ENCODE data around the gene TARS2.

TARS2 gene

GRCh38 chr1:150521196-150521968 lies 34.2 kb downstream of the TARS2 start:
- H3K27me3 ChIP-seq (ENCODE audit: insufficient read depth, low read length): no peaks in the 10 kb centered on the region
- no peaks in the 10 kb centered on the region for H3K9me3 ChIP-seq (ENCODE audit: insufficient read depth, low read depth, low read length)
- no peaks in the 10 kb centered on the region for H3K36me3 ChIP-seq (ENCODE audit: insufficient read depth, low read length)
- no peak overlapping the region for H3K4me3 ChIP-seq (ENCODE audit: low read length)
- no peak overlapping the region for H3K9ac ChIP-seq (ENCODE audit: low read depth, low read length)
- peaks cover 3% of the 10 kb centered on the region; the same call in 1 of the 2 replicates for H3K4me1 ChIP-seq (ENCODE audit: insufficient read depth, low read length)
- WGBS: 88% methylated on average over 1 of the region's 1 CpG
- no peak overlapping the region for H3K27ac ChIP-seq (ENCODE audit: low read depth, low read length)

- Histone ChIP-seq H3K4me1 (ENCODE audit: insufficient read depth, low read length) (no peaks in the 10 kb centered on the region), H3K27ac (ENCODE audit: low read depth, low read length) (no peak overlapping the region), H3K27me3 (ENCODE audit: insufficient read depth, low read length) (no peaks in the 10 kb centered on the region), H3K9me3 (ENCODE audit: insufficient read depth, low read depth, low read length) (no peaks in the 10 kb centered on the region), H3K4me3 (ENCODE audit: low read length) (no peak overlapping the region), H3K9ac (ENCODE audit: low read depth, low read length) (no peak overlapping the region), H3K36me3 (ENCODE audit: insufficient read depth, low read length) (no peaks in the 10 kb centered on the region)
- WGBS: 92% methylated on average over 3 of the region's 3 CpGs
Measured at GRCh38 chr1:150525348-150525747, 38.1 kb downstream of the TARS2 start.

- H3K9me3 ChIP-seq (ENCODE audit: insufficient read depth, low read depth, low read length): no peaks in the 10 kb centered on the region
- no peak overlapping the region for H3K27ac ChIP-seq (ENCODE audit: low read depth, low read length)
- H3K27me3 ChIP-seq (ENCODE audit: insufficient read depth, low read length): no peaks in the 10 kb centered on the region
- H3K4me3 ChIP-seq (ENCODE audit: low read length): no peak overlapping the region
- WGBS: 94% methylated on average over 1 of the region's 1 CpG
- H3K9ac ChIP-seq (ENCODE audit: low read depth, low read length): no peak overlapping the region
- no peaks in the 10 kb centered on the region for H3K36me3 ChIP-seq (ENCODE audit: insufficient read depth, low read length)
- 0 out of 2 replicates have a peak, but pooled peaks cover 4% of the 10 kb centered on the region for H3K4me1 ChIP-seq (ENCODE audit: insufficient read depth, low read length)
Measured at GRCh38 chr1:150528196-150528595, 41.0 kb downstream of the TARS2 start.

- Histone ChIP-seq H3K9me3 (ENCODE audit: insufficient read depth, low read depth, low read length) (no peaks in the 10 kb centered on the region), H3K4me3 (ENCODE audit: low read length) (no peak overlapping the region), H3K27ac (ENCODE audit: low read depth, low read length) (no peak overlapping the region), H3K36me3 (ENCODE audit: insufficient read depth, low read length) (no peaks in the 10 kb centered on the region), H3K9ac (ENCODE audit: low read depth, low read length) (0 out of 2 replicates have a peak overlapping the region, but pooled peaks have one; percentile 26), H3K27me3 (ENCODE audit: insufficient read depth, low read length) (no peaks in the 10 kb centered on the region), H3K4me1 (ENCODE audit: insufficient read depth, low read length) (0 out of 2 replicates have a peak, but pooled peaks cover 4% of the 10 kb centered on the region)
- WGBS: 91% methylated on average over 4 of the region's 4 CpGs
Measured at GRCh38 chr1:150529017-150529416, 41.8 kb downstream of the TARS2 start.

GRCh38 chr1:150530491-150531159 lies 43.4 kb downstream of the TARS2 start:
- Histone ChIP-seq H3K27me3 (ENCODE audit: insufficient read depth, low read length) (no peaks in the 10 kb centered on the region), H3K9ac (ENCODE audit: low read depth, low read length) (no peak overlapping the region), H3K36me3 (ENCODE audit: insufficient read depth, low read length) (no peaks in the 10 kb centered on the region), H3K4me1 (ENCODE audit: insufficient read depth, low read length) (0 out of 2 replicates have a peak, but pooled peaks cover 4% of the 10 kb centered on the region), H3K4me3 (ENCODE audit: low read length) (no peak overlapping the region), H3K9me3 (ENCODE audit: insufficient read depth, low read depth, low read length) (no peaks in the 10 kb centered on the region), H3K27ac (ENCODE audit: low read depth, low read length) (no peak overlapping the region)
- 96% methylated on average over 14 of the region's 14 CpGs for WGBS

GRCh38 chr1:150532860-150533259 lies 45.6 kb downstream of the TARS2 start:
- 69% methylated on average over 5 of the region's 5 CpGs for WGBS
- H3K27ac ChIP-seq (ENCODE audit: low read depth, low read length): no peak overlapping the region

GRCh38 chr1:150534002-150534401 lies 46.8 kb downstream of the TARS2 start:
- Histone ChIP-seq H3K9me3 (ENCODE audit: insufficient read depth, low read depth, low read length) (no peaks in the 10 kb centered on the region), H3K27me3 (ENCODE audit: insufficient read depth, low read length) (no peaks in the 10 kb centered on the region), H3K27ac (ENCODE audit: low read depth, low read length) (no peak overlapping the region), H3K36me3 (ENCODE audit: insufficient read depth, low read length) (no peaks in the 10 kb centered on the region), H3K9ac (ENCODE audit: low read depth, low read length) (no peak overlapping the region), H3K4me1 (ENCODE audit: insufficient read depth, low read length) (peaks cover 12% of the 10 kb centered on the region; the same call in 1 of the 2 replicates), H3K4me3 (ENCODE audit: low read length) (no peak overlapping the region)
- 91% methylated on average over 6 of the region's 6 CpGs for WGBS

More at GRCh38 chr1:150532860-150533259, 45.6 kb downstream of the TARS2 start:
- Histone ChIP-seq H3K4me3 (ENCODE audit: low read length) (no peak overlapping the region), H3K9ac (ENCODE audit: low read depth, low read length) (no peak overlapping the region), H3K36me3 (ENCODE audit: insufficient read depth, low read length) (no peaks in the 10 kb centered on the region), H3K9me3 (ENCODE audit: insufficient read depth, low read depth, low read length) (no peaks in the 10 kb centered on the region), H3K4me1 (ENCODE audit: insufficient read depth, low read length) (0 out of 2 replicates have a peak, but pooled peaks cover 4% of the 10 kb centered on the region), H3K27me3 (ENCODE audit: insufficient read depth, low read length) (no peaks in the 10 kb centered on the region)

GRCh38 chr1:150535511-150536287 lies 48.5 kb downstream of the TARS2 start:
- Histone ChIP-seq H3K9ac (ENCODE audit: low read depth, low read length) (no peak overlapping the region), H3K27ac (ENCODE audit: low read depth, low read length) (peak overlapping the region; percentile 5; the same call in 1 of the 2 replicates), H3K9me3 (ENCODE audit: insufficient read depth, low read depth, low read length) (no peaks in the 10 kb centered on the region), H3K4me3 (ENCODE audit: low read length) (no peak overlapping the region), H3K36me3 (ENCODE audit: insufficient read depth, low read length) (no peaks in the 10 kb centered on the region), H3K27me3 (ENCODE audit: insufficient read depth, low read length) (no peaks in the 10 kb centered on the region), H3K4me1 (ENCODE audit: insufficient read depth, low read length) (peaks cover 12% of the 10 kb centered on the region; the same call in 1 of the 2 replicates)
- WGBS: 90% methylated on average over 12 of the region's 14 CpGs

- Histone ChIP-seq H3K4me1 (ENCODE audit: insufficient read depth, low read length) (peaks cover 12% of the 10 kb centered on the region; the same call in 1 of the 2 replicates), H3K27ac (ENCODE audit: low read depth, low read length) (no peak overlapping the region), H3K27me3 (ENCODE audit: insufficient read depth, low read length) (no peaks in the 10 kb centered on the region), H3K36me3 (ENCODE audit: insufficient read depth, low read length) (no peaks in the 10 kb centered on the region), H3K9me3 (ENCODE audit: insufficient read depth, low read depth, low read length) (no peaks in the 10 kb centered on the region), H3K9ac (ENCODE audit: low read depth, low read length) (no peak overlapping the region), H3K4me3 (ENCODE audit: low read length) (no peak overlapping the region)
- WGBS: 89% methylated on average over 12 of the region's 12 CpGs
Measured at GRCh38 chr1:150536836-150537731, 49.9 kb downstream of the TARS2 start.

Data from HUES64 (cell line).